LNCaP clone FGC (cell line): ENCODE results near the gene GRM4.

ENCODE experiments used
- DNase-seq: peaks from one replicate; pipeline ENCODE4 v3.0.0-alpha.2; 2011; ENCODE audit warnings: low read depth
- H3K4me3 ChIP-seq: 2 replicates; pipeline ENCODE4 v1.5.1; 2011; ENCODE audit warnings: mild to moderate bottlenecking, low read depth, low read length, control low read depth
- CTCF ChIP-seq: IDR thresholded peaks from 2 replicates; pipeline ENCODE4 v1.5.1; 2012; ENCODE audit warnings: mild to moderate bottlenecking; ENCODE audit not compliant: control insufficient read depth, insufficient read depth; ENCODE audit errors: extremely low read depth

The GRM4 gene

GRCh38 chr6:34098045-34098936 lies 47.6 kb downstream of the GRM4 start:
- DNase-seq: no peak
- TF ChIP-seq CTCF: no peak
- no peak overlapping the region for H3K4me3 ChIP-seq

GRCh38 chr6:34096814-34097213 lies 49.1 kb downstream of the GRM4 start:
- H3K4me3 ChIP-seq: no peak overlapping the region
- no peak for DNase-seq
- TF ChIP-seq CTCF: no peak

GRCh38 chr6:34096193-34096592 lies 49.7 kb downstream of the GRM4 start:
- no peak for DNase-seq
- no peak for TF ChIP-seq CTCF
- no peak overlapping the region for H3K4me3 ChIP-seq

- H3K4me3 ChIP-seq: no peak overlapping the region
- no peak for DNase-seq
- no peak for TF ChIP-seq CTCF
Observed at GRCh38 chr6:34095741-34096140, 50.1 kb downstream of the GRM4 start.

GRCh38 chr6:34095136-34095505 lies 50.8 kb downstream of the GRM4 start:
- no peak for TF ChIP-seq CTCF
- DNase-seq: no peak

GRCh38 chr6:34094474-34095135 lies 51.3 kb downstream of the GRM4 start:
- TF ChIP-seq CTCF: no peak

More at GRCh38 chr6:34095136-34095505, 50.8 kb downstream of the GRM4 start:
- H3K4me3 ChIP-seq: no peak overlapping the region

More at GRCh38 chr6:34094474-34095135, 51.3 kb downstream of the GRM4 start:
- no peak overlapping the region for H3K4me3 ChIP-seq
- DNase-seq: no peak
